T-helper 17 cell (primary cell): ENCODE measurements around the gene PSME2. TPM values are rescaled to one million over a fixed set of nuclear protein-coding genes. Genes with fewer than 3 reads are reported as not detected.

Source experiments
- ATAC-seq: fragments of 150-1000 bp; cut with Tn5 transposase; 2 replicates; pipeline ENCODE4 v1.10.0; 2021; ENCODE audit warnings: mild to moderate bottlenecking, moderate library complexity
- DNase-seq, 3 donors: peaks; one replicate each; pipeline versions ENCODE4 v3.0.0 to v3.0.0-alpha.2; 2020 to 2021
- H3K9me3 ChIP-seq: one replicate; pipeline ENCODE4 v1.7.0; 2013; ENCODE audit warnings: low read length, mild to moderate bottlenecking; ENCODE audit not compliant: control insufficient read depth, poor library complexity, severe bottlenecking
- H3K27ac Mint-ChIP-seq: one replicate; pipeline ENCODE4 v1.8.0; 2022; ENCODE audit warnings: mild to moderate bottlenecking, moderate library complexity, mixed read lengths
- H3K27me3 Mint-ChIP-seq: one replicate; pipeline ENCODE4 v1.8.0; 2022; ENCODE audit warnings: mixed read lengths
- H3K36me3 Mint-ChIP-seq: one replicate; pipeline ENCODE4 v1.8.0; 2022; ENCODE audit warnings: low read depth, mixed read lengths
- H3K4me1 Mint-ChIP-seq: one replicate; pipeline ENCODE4 v1.8.0; 2022; ENCODE audit warnings: mild to moderate bottlenecking, mixed read lengths
- H3K4me3 Mint-ChIP-seq: one replicate; pipeline ENCODE4 v1.8.0; 2022; ENCODE audit warnings: mild to moderate bottlenecking, moderate library complexity, mixed read lengths
- total RNA-seq, 4 donors: library from RNA in 2 of 4; stranded (reverse) in 2 of 4; gene quantifications; one replicate each; pipeline ENCODE4 v1.2.3 and lab custom pipeline; 2022 to 2026

Gene PSME2
- total RNA-seq, 2 donors from 2014 or later = 134 to 141 TPM

DNA sequence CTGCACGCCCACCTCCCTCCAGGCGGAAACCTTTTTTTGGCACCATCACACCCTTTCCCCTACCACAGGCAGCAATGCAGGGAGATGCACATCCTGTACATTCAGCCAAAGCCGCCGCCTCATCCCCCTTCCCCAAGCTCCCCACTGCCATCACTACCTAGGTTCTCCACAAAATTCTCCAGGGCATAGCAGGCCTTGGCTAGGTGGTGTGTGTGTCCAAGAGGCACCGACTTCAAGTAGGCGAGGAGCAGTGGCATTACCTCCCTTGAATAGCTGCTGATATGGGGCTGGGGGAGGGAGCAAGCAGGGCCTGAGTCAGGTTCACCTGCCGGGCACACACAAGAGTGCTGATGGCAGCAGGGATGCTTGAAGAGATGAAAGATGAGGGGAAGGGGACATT lies 38.6 kb upstream of the PSME2 start:
- Mint-ChIP-seq H3K36me3 (peaks cover 2% of the 10 kb centered on the region), H3K4me1 (peaks cover 28% of the 10 kb centered on the region), H3K27me3 (no peaks in the 10 kb centered on the region), H3K4me3 (no peak overlapping the region), H3K27ac (no peak overlapping the region)
- ATAC-seq (no peak), DNase-seq (no peak)
- no peaks in the 10 kb centered on the region for H3K9me3 ChIP-seq

DNA sequence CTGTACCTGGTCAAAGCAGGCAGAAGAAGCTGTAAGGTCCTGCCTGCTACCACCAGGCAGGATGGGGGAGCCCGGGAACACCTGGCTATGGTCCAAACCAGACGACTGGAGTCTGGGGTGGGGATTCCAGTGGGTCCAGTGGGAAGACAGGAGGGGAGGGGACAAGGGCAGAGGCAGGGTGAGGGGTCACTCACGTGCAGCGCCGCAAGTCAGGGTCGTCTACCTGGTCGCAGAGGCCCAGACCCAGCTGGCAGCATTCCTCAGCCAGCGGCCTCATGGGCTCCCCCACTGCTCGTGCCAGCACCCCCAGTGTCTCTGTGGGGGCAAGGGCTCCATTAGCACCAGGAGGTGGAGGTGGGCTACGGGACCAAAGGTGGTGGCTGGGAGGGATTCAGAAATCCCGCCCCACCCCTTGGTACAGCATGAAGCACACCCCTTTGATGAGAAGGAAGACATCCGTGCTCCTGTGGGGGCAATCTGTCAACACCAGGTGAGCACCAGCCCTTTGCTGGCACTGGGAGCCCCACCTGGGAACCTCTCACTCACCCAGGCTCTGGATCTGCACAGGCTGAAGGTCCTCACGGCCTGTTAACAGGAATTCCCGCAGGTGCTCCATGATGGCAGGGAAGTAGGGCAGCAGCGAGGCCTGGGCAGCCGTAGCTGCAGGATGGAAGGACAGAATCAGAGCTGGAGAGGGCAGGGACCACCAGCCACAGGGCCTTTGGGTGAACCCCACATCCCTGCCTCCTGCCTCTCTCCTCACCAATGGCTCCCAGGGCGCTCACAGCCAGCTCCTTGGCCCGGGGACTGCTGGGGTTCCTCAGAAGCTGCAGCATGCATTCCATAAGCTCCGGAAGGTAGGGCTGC lies 37.9 kb upstream of the PSME2 start:
- H3K36me3 Mint-ChIP-seq = peaks cover 2% of the 10 kb centered on the region
- no peaks in the 10 kb centered on the region for H3K27me3 Mint-ChIP-seq
- ATAC-seq (no peak), DNase-seq (no peak)
- peaks cover 26% of the 10 kb centered on the region for H3K4me1 Mint-ChIP-seq
- no peak overlapping the region for H3K4me3 Mint-ChIP-seq
- H3K27ac Mint-ChIP-seq = no peak overlapping the region
- H3K9me3 ChIP-seq = no peaks in the 10 kb centered on the region

DNA sequence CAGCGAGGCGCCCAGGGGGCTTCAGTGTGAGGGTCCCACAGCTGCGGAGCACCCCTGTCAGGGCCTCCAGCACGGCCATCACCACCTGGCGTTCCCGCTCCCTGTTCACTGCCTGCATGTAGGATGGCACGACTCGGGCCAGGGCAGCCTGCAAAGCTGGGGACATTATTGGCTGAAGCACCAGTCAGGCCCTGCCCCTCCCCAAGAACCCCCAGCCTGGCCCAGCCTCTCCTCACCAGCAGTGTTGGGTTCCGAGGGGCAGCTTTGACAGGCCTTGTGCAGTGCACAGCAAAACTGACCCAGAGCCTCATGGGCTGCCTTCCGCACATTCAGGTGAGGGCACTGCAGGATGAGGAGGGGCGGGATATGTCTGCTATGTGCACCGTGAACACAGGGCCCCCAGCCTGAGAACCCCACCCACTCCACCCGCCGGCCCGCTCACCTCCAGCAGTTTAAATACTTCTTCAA lies 36.6 kb upstream of the PSME2 start:
- ATAC-seq = no peak
- Mint-ChIP-seq H3K4me3 (no peak overlapping the region), H3K4me1 (peaks cover 23% of the 10 kb centered on the region), H3K27me3 (no peaks in the 10 kb centered on the region), H3K36me3 (peaks cover 2% of the 10 kb centered on the region), H3K27ac (peak overlapping the region; percentile 80)
- H3K9me3 ChIP-seq = no peaks in the 10 kb centered on the region
- DNase-seq = no peak

DNA sequence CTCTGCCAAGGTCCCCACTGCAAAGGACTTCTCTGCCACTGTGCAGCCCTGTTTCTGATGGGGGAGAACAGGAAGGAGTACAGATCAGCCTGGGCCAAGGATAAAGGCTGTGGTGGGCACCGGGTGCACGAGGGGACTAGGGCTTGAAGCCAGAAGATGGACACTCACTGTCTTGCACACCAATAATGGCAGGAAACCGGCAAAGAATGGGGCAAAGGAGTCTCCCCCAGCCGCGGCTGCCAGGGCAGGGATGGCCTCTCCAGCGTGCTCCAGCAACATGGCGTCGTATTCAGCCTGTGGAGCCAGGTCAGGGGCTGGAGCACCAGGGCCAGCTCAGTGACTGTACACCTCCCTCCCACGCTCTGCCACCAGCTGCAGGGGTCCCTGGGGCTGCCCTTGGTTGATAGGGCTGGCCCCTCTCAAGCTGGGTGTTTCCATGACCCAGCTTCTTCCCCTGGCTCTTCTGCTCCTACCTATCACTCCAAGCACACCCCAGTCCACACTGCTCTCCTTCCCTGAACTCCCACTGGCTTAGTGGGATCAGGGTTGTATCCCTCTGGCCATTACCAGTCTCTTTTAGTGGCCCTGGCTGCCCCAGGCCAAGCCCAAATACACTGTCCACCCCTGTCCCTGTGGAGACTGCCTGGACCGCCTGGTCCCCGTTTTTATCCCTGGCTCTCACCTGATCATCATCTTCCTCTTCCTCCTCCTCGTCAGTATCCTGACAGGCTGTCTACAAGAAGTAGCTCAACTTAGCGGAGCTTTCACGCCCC lies 35.9 kb upstream of the PSME2 start:
- H3K36me3 Mint-ChIP-seq = peaks cover 2% of the 10 kb centered on the region
- DNase-seq (no peak), ATAC-seq (no peak)
- H3K4me3 Mint-ChIP-seq = peak overlapping the region; percentile 12
- H3K27me3 Mint-ChIP-seq = no peaks in the 10 kb centered on the region
- H3K4me1 Mint-ChIP-seq = peaks cover 18% of the 10 kb centered on the region
- peak overlapping the region; percentile 80 for H3K27ac Mint-ChIP-seq
- no peaks in the 10 kb centered on the region for H3K9me3 ChIP-seq

GRCh38 chr14:24181371-24182077 lies 35.1 kb upstream of the PSME2 start:
- ATAC-seq = no peak
- DNase-seq = no peak
- peak overlapping the region; percentile 12 for H3K4me3 Mint-ChIP-seq
- H3K36me3 Mint-ChIP-seq = peaks cover 2% of the 10 kb centered on the region
- H3K4me1 Mint-ChIP-seq = peaks cover 14% of the 10 kb centered on the region
- no peaks in the 10 kb centered on the region for H3K9me3 ChIP-seq
- no peaks in the 10 kb centered on the region for H3K27me3 Mint-ChIP-seq
- H3K27ac Mint-ChIP-seq = peak overlapping the region; percentile 73

DNA sequence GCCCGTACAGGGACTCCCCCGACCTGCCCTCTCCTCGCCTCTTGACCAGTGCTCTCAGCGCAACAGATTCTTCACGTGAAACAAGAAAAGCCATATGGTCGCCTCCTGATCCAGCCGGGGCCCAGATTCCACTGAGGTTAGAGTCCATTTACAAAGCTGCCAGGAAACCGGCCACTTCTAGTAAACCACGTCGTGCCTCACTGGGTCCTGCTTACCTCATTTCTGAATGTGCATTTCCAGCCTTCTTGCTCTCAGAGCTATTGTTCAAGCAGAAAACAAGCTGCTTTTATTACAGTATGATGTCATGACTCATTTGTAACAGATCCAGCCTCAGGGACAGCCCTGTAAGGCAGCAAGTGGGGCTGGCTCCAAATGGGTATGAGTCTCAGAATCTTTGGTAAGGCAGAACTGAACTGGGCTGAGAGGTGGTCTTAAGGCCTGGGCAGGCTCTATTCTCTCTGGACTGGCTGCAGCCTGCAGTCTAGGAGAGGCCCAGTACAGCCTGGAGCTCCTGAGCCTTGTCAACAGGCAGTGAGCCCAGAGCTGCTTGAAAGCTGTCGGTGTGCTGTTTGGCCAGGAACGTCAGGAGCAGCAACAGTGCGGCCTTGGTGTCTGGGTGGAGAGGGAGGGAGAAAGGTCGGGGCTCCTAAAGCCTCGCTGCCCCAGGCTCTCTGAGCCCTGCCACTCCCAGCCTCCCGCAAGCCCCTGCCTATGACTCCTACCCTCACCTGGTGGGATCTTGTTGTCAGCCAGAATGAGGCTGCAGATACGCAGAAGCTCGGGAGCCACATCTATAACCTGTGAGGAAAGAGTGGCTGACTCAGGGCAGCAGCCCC lies 33.8 kb upstream of the PSME2 start:
- no peak for DNase-seq
- H3K36me3 Mint-ChIP-seq = peaks cover 2% of the 10 kb centered on the region
- no peaks in the 10 kb centered on the region for H3K27me3 Mint-ChIP-seq
- ATAC-seq = no peak
- no peak overlapping the region for H3K27ac Mint-ChIP-seq
- no peak overlapping the region for H3K4me3 Mint-ChIP-seq
- peaks cover 14% of the 10 kb centered on the region for H3K4me1 Mint-ChIP-seq
- no peaks in the 10 kb centered on the region for H3K9me3 ChIP-seq

DNA sequence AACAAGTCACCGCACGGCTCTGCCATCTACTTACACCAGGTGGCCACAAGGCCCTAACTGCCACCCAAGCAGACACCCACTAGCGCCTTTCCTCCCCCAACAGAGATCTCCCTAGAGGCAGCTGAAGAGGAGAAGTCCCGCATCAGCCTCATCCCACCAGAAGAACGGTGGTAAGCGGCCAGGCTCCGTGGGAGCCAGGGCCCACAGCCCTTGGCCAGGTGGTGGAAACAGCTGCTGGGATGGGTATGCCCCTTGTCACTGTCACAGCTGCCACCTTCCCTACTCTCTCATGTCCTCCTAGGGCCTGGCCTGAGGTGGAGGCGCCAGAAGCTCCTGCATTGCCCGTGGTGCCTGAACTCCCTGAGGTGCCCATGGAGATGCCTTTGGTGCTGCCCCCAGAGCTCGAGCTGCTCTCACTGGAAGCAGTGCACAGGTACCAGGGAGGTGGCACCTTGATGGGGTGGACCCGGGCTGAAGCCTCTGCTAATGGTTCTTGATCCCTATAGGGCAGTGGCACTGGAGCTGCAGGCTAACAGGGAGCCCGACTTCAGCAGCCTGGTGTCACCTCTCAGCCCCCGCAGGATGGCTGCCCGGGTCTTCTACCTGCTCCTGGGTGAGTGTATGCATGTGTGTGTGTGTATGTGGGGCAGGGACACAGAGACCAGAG lies 33.0 kb upstream of the PSME2 start:
- no peak for DNase-seq
- no peak overlapping the region for H3K4me3 Mint-ChIP-seq
- no peaks in the 10 kb centered on the region for H3K27me3 Mint-ChIP-seq
- ATAC-seq = no peak
- H3K4me1 Mint-ChIP-seq = peaks cover 16% of the 10 kb centered on the region
- H3K27ac Mint-ChIP-seq = peak overlapping the region; percentile 47
- H3K36me3 Mint-ChIP-seq = peaks cover 2% of the 10 kb centered on the region
- H3K9me3 ChIP-seq = no peaks in the 10 kb centered on the region

DNA sequence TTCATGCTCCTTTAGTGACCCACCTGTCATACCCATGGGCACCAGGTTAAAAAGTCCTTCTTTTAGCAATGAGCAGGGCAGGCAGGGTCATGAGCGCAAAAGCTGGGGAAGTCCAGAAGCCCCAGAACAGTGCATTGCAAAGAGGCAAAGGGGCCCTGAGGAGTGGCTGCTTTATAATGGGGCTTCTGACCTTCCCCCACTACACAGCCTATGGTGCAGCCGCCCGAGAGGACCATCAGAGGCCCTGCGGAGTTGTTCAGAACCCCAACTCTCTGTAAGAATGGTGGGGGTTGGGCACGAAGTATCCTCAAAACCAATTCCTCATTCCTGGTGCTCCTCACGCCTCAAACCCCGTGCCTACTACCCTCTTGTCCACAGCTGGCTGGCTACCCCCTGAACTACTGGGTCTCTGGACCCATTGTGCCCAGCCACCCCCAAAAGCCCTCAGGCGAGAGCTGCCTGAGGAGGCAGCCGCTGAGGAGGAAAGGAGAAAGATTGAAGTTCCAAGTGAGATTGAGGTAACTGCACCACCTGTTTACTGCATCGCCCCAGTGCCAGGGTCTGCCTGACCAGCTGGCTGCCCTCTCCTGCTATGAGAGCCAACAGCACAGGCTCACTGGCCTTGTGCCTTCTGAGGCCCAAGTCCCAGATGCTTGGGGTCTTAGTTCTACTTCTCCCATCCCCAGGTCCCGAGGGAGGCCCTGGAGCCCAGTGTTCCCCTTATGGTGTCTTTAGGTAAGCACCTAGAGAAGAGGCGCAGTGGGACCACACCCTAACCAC lies 32.2 kb upstream of the PSME2 start:
- ATAC-seq (no peak), DNase-seq (no peak)
- peaks cover 15% of the 10 kb centered on the region for H3K4me1 Mint-ChIP-seq
- no peak overlapping the region for H3K4me3 Mint-ChIP-seq
- peak overlapping the region; percentile 47 for H3K27ac Mint-ChIP-seq
- H3K27me3 Mint-ChIP-seq = no peaks in the 10 kb centered on the region
- H3K36me3 Mint-ChIP-seq = peaks cover 2% of the 10 kb centered on the region
- H3K9me3 ChIP-seq = no peaks in the 10 kb centered on the region

- no peak overlapping the region for H3K27ac Mint-ChIP-seq
- H3K4me3 Mint-ChIP-seq = no peak overlapping the region
- H3K36me3 Mint-ChIP-seq = peaks cover 2% of the 10 kb centered on the region
- no peaks in the 10 kb centered on the region for H3K27me3 Mint-ChIP-seq
- H3K9me3 ChIP-seq = no peaks in the 10 kb centered on the region
- ATAC-seq = no peak
- H3K4me1 Mint-ChIP-seq = peaks cover 11% of the 10 kb centered on the region
- no peak for DNase-seq
Observed at GRCh38 chr14:24177891-24178290, 31.5 kb upstream of the PSME2 start.

GRCh38 chr14:24177041-24177825 lies 30.8 kb upstream of the PSME2 start:
- Mint-ChIP-seq H3K27ac (peak overlapping the region; percentile 56), H3K36me3 (peaks cover 2% of the 10 kb centered on the region), H3K4me3 (no peak overlapping the region), H3K27me3 (no peaks in the 10 kb centered on the region), H3K4me1 (peaks cover 7% of the 10 kb centered on the region)
- DNase-seq (no peak), ATAC-seq (no peak)
- H3K9me3 ChIP-seq = no peaks in the 10 kb centered on the region

- Mint-ChIP-seq H3K4me1 (peaks cover 11% of the 10 kb centered on the region), H3K4me3 (no peak overlapping the region), H3K36me3 (no peaks in the 10 kb centered on the region), H3K27ac (peak overlapping the region; percentile 56), H3K27me3 (no peaks in the 10 kb centered on the region)
- DNase-seq (no peak), ATAC-seq (no peak)
- H3K9me3 ChIP-seq = no peaks in the 10 kb centered on the region
Observed at GRCh38 chr14:24176599-24176998, 30.2 kb upstream of the PSME2 start.
